ENCODE data around the gene UTP3. TPM values are rescaled to one million over a fixed set of nuclear protein-coding genes. Genes with fewer than 3 reads are reported as not detected.
"Not testable (repeated sequence)": the region's sequence is repeated elsewhere in the genome, so short reads cannot be mapped to it uniquely, and the experiment has no call there.

The UTP3 gene
- total RNA-seq = 10.8 and 17.1 TPM in 2 replicates

GRCh38 chr4:70687821-70688794 lies at the start of gene UTP3:
TSS of gene UTP3 (plus strand) at chr4:70688532. CDS start at chr4:70688678, 146 bp downstream.
- DNase-seq (ENCODE audit: low read depth in 2 of 2) = peak; percentile 96 to 98

GRCh38 chr4:70640192-70640591 lies 48.1 kb upstream of the UTP3 start:
- no peak for DNase-seq (ENCODE audit: low read depth in 2 of 2)

GRCh38 chr4:70650741-70651140 lies 37.6 kb upstream of the UTP3 start:
- not testable (repeated sequence) for DNase-seq (ENCODE audit: low read depth in 2 of 2)

GRCh38 chr4:70651864-70652506 lies 36.3 kb upstream of the UTP3 start:
- DNase-seq (ENCODE audit: low read depth in 2 of 2) = peak; percentile 18 to 40

- no peak for DNase-seq (ENCODE audit: low read depth in 2 of 2)
These were observed 33.7 kb upstream of the UTP3 start for GRCh38 chr4:70654605-70655011.

- no peak for DNase-seq (ENCODE audit: low read depth in 2 of 2)
These were observed 31.0 kb upstream of the UTP3 start for GRCh38 chr4:70657326-70657725.

- DNase-seq (ENCODE audit: low read depth in 2 of 2) = no peak
These were observed 29.9 kb upstream of the UTP3 start for GRCh38 chr4:70658418-70658817.

GRCh38 chr4:70660106-70660505 lies 28.2 kb upstream of the UTP3 start:
- DNase-seq (ENCODE audit: low read depth in 2 of 2) = no peak

- DNase-seq (ENCODE audit: low read depth in 2 of 2) = not testable (repeated sequence)
These were observed 26.9 kb upstream of the UTP3 start for GRCh38 chr4:70661309-70661922.

- no peak for DNase-seq (ENCODE audit: low read depth in 2 of 2)
These were observed 22.0 kb upstream of the UTP3 start, which contains the start of gene JCHAIN for GRCh38 chr4:70666369-70666768. TSS of gene JCHAIN (minus strand) at chr4:70666508. CDS start at chr4:70666490, 18 bp downstream.

- no peak for DNase-seq (ENCODE audit: low read depth in 2 of 2)
These were observed 20.4 kb upstream of the UTP3 start for GRCh38 chr4:70667740-70668535.

GRCh38 chr4:70670332-70671014 lies 17.9 kb upstream of the UTP3 start:
- no peak for DNase-seq (ENCODE audit: low read depth in 2 of 2)

- DNase-seq (ENCODE audit: low read depth in 2 of 2) = no peak
These were observed 17.2 kb upstream of the UTP3 start for GRCh38 chr4:70671091-70671490.

GRCh38 chr4:70674191-70674590 lies 14.1 kb upstream of the UTP3 start:
- DNase-seq (ENCODE audit: low read depth in 2 of 2) = no peak

GRCh38 chr4:70674731-70675130 lies 13.6 kb upstream of the UTP3 start:
- no peak for DNase-seq (ENCODE audit: low read depth in 2 of 2)

GRCh38 chr4:70676554-70677090 lies 11.7 kb upstream of the UTP3 start:
- no peak for DNase-seq (ENCODE audit: low read depth in 2 of 2)

- DNase-seq (ENCODE audit: low read depth in 2 of 2) = no peak
These were observed 9.8 kb upstream of the UTP3 start for GRCh38 chr4:70678383-70678999.

- DNase-seq (ENCODE audit: low read depth in 2 of 2) = no peak
These were observed 7.4 kb upstream of the UTP3 start for GRCh38 chr4:70680934-70681333.

- no peak for DNase-seq (ENCODE audit: low read depth in 2 of 2)
These were observed 6.6 kb upstream of the UTP3 start for GRCh38 chr4:70681704-70682103.

GRCh38 chr4:70682142-70682541 lies 6.2 kb upstream of the UTP3 start:
- not testable (repeated sequence) for DNase-seq (ENCODE audit: low read depth in 2 of 2)

All from dermis microvascular lymphatic vessel endothelial cell (primary cell).